Measurements from ENCODE around the gene C6orf15. TPM values are rescaled to one million over a fixed set of nuclear protein-coding genes. Genes with fewer than 3 reads are reported as not detected.

C6orf15 gene
- total and polyA plus RNA-seq, 2 of the 8 experiments (the other 6 are each of a cell fraction or from before 2014, with no cell fraction given) = not detected

GRCh38 chr6:31115941-31116560 is 3.7 kb upstream of the C6orf15 start (continued):
- no peak for TF ChIP-seq CTCF (IDR thresholded peaks at IDR 0.05; ENCODE audit: control extremely low read depth in 1 of 3, insufficient read depth in 1 of 3, low read depth in 1 of 3, low read length in 3 of 3)
- no peak for TF ChIP-seq ZNF274 (IDR thresholded peaks at IDR 0.05; ENCODE audit: borderline replicate concordance, extremely low read depth, low read length)
- TF ChIP-seq POU5F1 (IDR thresholded peaks at IDR 0.05; ENCODE audit: low read depth, low read length) = no peak
- no peak for TF ChIP-seq KDM4A (IDR thresholded peaks at IDR 0.05; ENCODE audit: low read depth, low read length, severe bottlenecking)
- TF ChIP-seq CEBPB (IDR thresholded peaks at IDR 0.05; ENCODE audit: low read depth, low read length) = no peak
- no peak for TF ChIP-seq NRF1 (IDR thresholded peaks at IDR 0.05; ENCODE audit: low read depth, low read length)

All from H1 (cell line).